HG02759 (cell line): ENCODE data around the gene GABRG3.

Source experiments
- ATAC-seq: cut with Tn5 transposase; IDR thresholded peaks from one replicate; pipeline ENCODE4 v1.9.1; 2021; ENCODE audit warnings: mild to moderate bottlenecking, moderate library complexity; ENCODE audit not compliant: unreplicated experiment

GABRG3 gene

DNA sequence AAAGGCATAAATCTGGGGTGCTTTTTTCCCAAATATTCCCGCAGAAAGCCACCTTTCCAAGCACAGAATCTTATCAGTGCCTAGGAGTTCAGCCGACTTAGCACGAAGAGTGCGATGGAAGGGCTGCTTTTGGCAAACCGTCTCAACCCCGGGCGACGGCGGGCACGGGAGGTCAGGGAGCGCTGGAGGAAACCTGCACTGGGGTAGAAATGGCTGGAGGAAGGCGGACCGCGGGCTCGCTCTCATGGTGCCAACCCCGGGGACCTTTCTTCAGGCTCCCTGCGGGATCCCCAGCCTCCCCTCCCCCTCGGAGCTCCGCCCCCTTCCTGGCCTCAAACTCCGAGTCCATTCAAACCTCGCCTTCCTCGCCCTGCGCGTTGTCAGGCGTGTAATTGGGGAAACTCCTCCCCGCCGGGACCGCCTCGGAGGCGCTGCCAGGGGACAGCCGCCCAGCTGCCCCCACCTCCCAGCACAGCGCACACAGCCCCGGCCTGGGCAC lies at the start of gene GABRG3:
GABRG3 (plus strand) TSS at position 470 of the 499 bp plus-strand sequence.
- ATAC-seq: no peak

GRCh38 chr15:26921433-26921832 lies 49.5 kb upstream of the GABRG3 start:
- no peak for ATAC-seq

DNA sequence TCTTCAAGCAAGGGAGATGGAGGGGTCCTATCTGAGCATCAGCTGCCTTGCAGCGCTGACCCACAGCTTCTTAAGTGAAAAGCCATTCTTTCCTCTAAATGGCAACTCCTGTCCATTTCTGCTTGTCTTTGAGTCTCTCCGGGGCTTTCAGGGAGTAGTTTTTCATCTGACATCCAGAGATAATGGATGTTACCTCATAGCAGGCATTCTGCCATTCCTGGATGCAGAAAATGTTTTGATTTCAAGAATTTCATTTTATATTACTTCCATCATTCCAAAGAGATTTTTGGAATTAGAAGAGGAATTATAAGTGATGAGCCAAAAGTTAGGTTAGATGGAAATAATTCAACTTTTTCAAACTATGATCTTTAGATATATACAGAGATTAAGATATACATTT lies 44.9 kb upstream of the GABRG3 start:
- ATAC-seq: no peak

- ATAC-seq: no peak
Observed at GRCh38 chr15:26928051-26928450, 42.9 kb upstream of the GABRG3 start.

- no peak for ATAC-seq
Observed at GRCh38 chr15:26929588-26929987, 41.4 kb upstream of the GABRG3 start.

GRCh38 chr15:26934848-26935247 lies 36.1 kb upstream of the GABRG3 start:
- no peak for ATAC-seq

DNA sequence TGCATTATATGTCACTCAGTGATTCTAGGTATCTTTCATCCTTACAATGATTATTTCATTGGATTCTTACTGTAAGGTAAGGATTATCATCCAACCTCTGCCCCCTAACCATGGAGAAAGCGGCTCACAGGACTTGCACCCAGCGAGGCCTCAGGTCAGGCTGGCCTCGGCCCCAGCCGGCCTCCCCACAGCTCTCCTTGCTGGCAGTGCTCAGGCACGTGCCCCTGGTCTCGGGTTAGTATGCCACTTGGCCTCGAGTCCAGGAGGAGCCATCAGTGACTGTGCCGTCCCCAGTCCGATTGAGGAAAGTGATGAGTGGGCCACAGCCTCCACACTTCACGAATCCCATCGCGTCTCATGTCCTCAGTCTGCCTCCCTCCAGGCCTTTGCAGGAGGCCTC lies 35.7 kb upstream of the GABRG3 start:
- ATAC-seq: no peak

DNA sequence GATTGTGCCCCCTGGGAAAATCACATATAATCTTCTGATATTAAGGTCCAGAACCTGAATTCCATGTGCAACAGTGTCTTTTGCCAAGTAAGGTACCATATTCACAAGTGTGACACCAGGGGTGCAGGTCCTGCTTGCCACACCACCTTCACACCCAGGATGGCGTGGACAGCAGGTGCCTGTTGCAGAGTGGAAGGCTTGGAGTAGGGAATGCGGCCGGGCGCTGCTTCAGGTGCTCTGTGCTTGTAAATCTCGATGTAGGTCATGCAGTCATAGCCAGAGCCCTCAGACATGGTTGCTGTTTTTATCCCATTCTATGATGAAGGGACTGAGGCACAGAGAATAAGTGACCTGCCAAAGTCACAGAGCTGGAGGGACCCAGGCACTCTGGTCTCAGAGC lies 34.5 kb upstream of the GABRG3 start:
- ATAC-seq: no peak

DNA sequence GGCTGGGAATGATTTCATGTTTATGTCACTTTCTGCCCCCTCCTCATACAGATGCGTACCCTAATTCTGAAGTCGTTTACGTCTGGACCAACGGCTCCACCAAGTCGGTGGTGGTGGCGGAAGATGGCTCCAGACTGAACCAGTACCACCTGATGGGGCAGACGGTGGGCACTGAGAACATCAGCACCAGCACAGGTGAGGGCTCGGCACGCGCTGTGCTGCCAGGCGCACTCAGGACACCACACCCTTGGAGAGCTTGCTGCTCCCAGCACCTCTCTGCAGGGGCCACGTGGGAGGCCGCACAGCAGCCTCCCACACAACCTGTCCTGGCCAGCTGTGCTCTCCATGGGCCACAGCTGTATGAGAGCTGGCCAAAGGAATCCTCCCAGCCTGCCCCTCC lies 33.8 kb upstream of the GABRG3 start:
- ATAC-seq: no peak

DNA sequence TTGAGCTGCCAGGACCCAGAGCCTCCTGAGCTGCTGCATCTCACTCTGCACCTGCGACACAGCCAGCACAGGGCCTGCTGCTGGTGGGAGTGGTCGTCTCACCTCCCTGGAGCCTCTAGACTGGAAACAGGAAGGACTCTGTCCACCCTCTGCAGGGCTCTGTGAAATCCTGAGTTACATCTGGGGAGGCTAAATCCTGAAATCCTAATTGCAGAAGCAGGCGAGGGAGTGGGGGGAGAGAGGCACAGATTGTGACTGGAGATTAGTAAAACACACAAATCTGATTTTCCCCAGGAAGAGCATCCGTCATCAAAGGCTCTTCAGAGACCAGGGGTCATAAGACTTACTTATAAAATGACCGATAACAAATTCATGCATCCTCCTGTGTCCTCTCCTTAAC lies 31.6 kb upstream of the GABRG3 start:
- no peak for ATAC-seq

- no peak for ATAC-seq
Observed at GRCh38 chr15:26941489-26941888, 29.5 kb upstream of the GABRG3 start.

- ATAC-seq: no peak
Observed at GRCh38 chr15:26943866-26944265, 27.1 kb upstream of the GABRG3 start.

- no peak for ATAC-seq
Observed at GRCh38 chr15:26945046-26945445, 25.9 kb upstream of the GABRG3 start.

DNA sequence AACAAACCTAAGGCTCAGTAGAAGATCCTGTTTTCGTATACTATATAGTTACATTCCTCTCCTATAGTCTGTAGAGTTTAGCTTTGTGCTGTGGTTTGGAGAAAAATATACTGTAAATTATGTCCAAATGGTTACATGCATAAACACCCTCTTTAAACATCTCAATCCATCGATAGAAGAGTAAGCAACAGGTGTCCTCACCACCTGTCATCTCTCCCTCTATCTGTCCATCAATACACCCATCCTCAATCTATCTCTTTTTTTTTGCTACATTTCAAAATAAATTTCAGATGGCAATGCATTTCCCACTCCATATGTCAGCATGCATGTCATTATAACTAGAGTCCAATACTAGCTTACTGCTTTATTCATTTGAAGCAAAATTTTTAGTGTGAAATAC lies 21.0 kb upstream of the GABRG3 start:
- ATAC-seq: no peak

DNA sequence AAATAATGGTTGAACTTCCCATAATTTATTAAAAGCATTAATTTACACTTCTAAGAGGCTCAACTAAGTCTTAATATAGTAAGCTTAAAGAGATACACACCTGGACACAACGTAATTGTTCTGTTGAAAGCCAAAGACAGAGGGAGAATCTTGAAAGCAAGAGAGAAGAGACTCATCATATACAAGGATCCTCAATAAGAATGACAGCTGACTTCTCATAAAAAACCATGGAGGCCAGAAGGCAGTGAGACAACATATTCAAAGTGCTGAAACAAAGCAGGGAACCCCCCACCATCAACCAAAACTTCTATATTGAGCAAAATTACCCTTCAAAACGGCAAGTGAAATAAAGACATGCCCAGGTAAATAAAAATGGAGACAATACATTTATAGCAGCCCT lies 16.6 kb upstream of the GABRG3 start:
- ATAC-seq: no peak

DNA sequence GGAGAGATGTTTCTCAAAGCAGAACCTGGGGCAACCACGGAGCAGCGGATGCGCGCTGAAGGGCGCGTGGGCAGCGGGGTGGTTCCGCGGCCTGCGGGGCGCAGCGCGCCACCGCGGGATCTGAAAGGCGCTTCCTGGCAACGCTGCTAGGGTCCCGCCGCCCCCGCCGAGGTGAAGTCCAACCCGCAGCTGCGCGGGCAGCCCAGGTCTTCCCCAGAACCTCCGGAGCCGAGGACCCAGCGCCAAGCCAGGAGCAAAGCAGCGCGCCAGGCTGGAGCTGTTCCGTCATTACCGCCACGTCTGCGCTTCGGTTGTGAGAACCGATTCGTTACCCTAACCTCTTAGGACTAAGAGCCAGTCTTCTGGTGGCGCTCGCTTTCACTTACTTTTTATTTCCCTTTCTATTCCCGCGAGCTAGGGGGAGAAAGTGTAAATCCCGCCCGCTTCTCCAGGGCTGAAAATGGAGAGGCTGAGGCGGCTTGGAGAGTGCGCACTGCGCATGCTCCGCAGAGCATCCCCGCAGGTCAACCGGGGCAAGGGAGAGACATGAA lies 3.2 kb upstream of the GABRG3 start:
- ATAC-seq: no peak

- no peak for ATAC-seq
Observed at GRCh38 chr15:26968806-26969205, 2.2 kb upstream of the GABRG3 start.

- no peak for ATAC-seq
Observed at GRCh38 chr15:26971271-26972018, 464 bp downstream of the GABRG3 start.

GRCh38 chr15:26972636-26973035 lies 1.7 kb downstream of the GABRG3 start:
- ATAC-seq: no peak

DNA sequence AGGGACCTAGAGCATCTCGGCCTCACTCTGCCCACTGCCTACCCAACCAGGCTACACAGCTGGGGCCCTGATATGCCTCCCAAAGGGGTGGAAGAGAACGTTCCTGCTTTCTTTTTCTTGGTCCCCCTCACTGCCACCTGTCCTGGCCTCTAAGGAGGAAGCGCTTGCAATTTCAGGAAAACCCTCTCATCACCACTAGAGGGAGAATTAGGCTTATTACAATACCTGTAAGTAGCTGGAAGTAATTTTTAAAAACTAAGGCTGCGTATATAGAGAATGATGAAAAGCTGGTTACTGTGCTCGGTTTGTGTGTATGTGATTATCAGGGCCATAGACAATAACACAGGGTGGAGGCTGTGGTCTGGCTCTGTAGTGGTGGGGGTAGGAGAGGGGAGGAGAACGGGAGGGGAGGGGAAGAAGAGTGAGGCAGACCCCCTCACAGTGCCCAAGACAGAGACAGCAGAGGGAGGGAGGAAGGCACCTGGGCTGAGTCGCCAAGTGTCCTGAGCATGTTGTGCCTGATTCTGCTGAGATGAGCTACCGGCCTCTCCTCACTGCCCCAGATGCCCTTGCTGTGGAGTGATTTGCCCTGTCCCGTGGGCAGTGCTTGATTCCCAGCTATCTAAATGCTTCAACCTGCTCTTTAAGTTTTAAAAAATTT lies 3.3 kb downstream of the GABRG3 start:
- no peak for ATAC-seq

GRCh38 chr15:26981492-26981891 lies 10.5 kb downstream of the GABRG3 start:
- no peak for ATAC-seq

- ATAC-seq: no peak
Observed at GRCh38 chr15:26983822-26984221, 12.8 kb downstream of the GABRG3 start.
